ENCODE data around the gene MGST3.

Gene MGST3

GRCh38 chr1:165703648-165704047 lies 72.6 kb downstream of the MGST3 start:
- TF ChIP-seq CREB1 (IDR thresholded peaks at IDR 0.05; ENCODE audit: low read depth) (no peak), EGR1 (IDR thresholded peaks at IDR 0.05) (no peak), TCF12 (IDR thresholded peaks at IDR 0.05; ENCODE audit: low read depth) (no peak), TEAD4 (IDR thresholded peaks at IDR 0.05) (no peak), MAX (IDR thresholded peaks at IDR 0.05) (no peak), REST (IDR thresholded peaks at IDR 0.05; ENCODE audit: low read depth) (no peak), NFIC (IDR thresholded peaks at IDR 0.05) (no peak), YY1 (IDR thresholded peaks at IDR 0.05; ENCODE audit: low read depth) (no peak), USF1 (IDR thresholded peaks at IDR 0.05) (no peak), ZBTB7A (IDR thresholded peaks at IDR 0.05; ENCODE audit: low read depth) (no peak), FOXM1 (IDR thresholded peaks at IDR 0.05; ENCODE audit: borderline replicate concordance, low read depth) (no peak), TAF1 (IDR thresholded peaks at IDR 0.05; ENCODE audit: low read depth) (no peak), CEBPB (IDR thresholded peaks at IDR 0.05) (no peak), RAD21 (IDR thresholded peaks at IDR 0.05; ENCODE audit: low read depth) (no peak), EP300 (IDR thresholded peaks at IDR 0.05; ENCODE audit: borderline replicate concordance) (no peak)
